H1 (cell line): Measurements from ENCODE around the gene SERGEF. TPM values are rescaled to one million over a fixed set of nuclear protein-coding genes. Genes with fewer than 3 reads are reported as not detected.

Experiments used
- CHD2 ChIP-seq: IDR thresholded peaks from 2 replicates; pipeline ENCODE4 v1.6.1; 2012; ENCODE audit warnings: low read length, improper control_type of control experiment
- GTF2F1 ChIP-seq: IDR thresholded peaks from 2 replicates; pipeline ENCODE4 v1.6.1; 2012; ENCODE audit warnings: low read depth, low read length, improper control_type of control experiment, borderline replicate concordance
- KDM5A ChIP-seq: fragments of 200-600 bp; IDR thresholded peaks from 2 replicates; pipeline ENCODE4 v1.7.1; 2012; ENCODE audit warnings: mild to moderate bottlenecking, low read length, inconsistent platforms, mixed read lengths
- NRF1 ChIP-seq: IDR thresholded peaks from 2 replicates; pipeline ENCODE4 v1.6.1; 2011; ENCODE audit warnings: mild to moderate bottlenecking, low read depth, low read length, improper control_type of control experiment
- POU5F1 ChIP-seq: IDR thresholded peaks from 2 replicates; pipeline ENCODE4 v1.6.1; 2011; ENCODE audit warnings: low read depth, mild to moderate bottlenecking, low read length, moderate library complexity
- RBBP5 ChIP-seq: IDR thresholded peaks from 2 replicates; pipeline ENCODE4 v1.7.1; 2012; ENCODE audit warnings: low read depth, mild to moderate bottlenecking, inconsistent platforms, low read length, moderate library complexity, borderline replicate concordance
- SIRT6 ChIP-seq: IDR thresholded peaks from one replicate; pipeline ENCODE4 v1.7.1; 2012; ENCODE audit warnings: low read length, inconsistent platforms
- SP2 ChIP-seq: IDR thresholded peaks from 2 replicates; pipeline ENCODE4 v1.6.1; 2012; ENCODE audit warnings: mild to moderate bottlenecking, low read length, inconsistent platforms
- TAF1 ChIP-seq: IDR thresholded peaks from 2 replicates; pipeline ENCODE4 v1.6.1; 2011; ENCODE audit warnings: mild to moderate bottlenecking, low read depth, low read length
- YY1 ChIP-seq: IDR thresholded peaks from 2 replicates; pipeline ENCODE4 v1.6.1; 2011; ENCODE audit warnings: low read depth, mild to moderate bottlenecking, low read length
- polyA plus RNA-seq, 7 experiments: library from polyadenylated mRNA; depleted of rRNA in 3 of 7; stranded (reverse) in 5 of 7; unstranded in 2 of 7; fragments of >200 nt in 5 of 7; fragments of 200-250 nt in 2 of 7; gene quantifications; 1 replicate in 5 of 7; 2 replicates in 1 of 7; 4 replicates in 1 of 7; pipeline versions ENCODE4 v1.2.1 to v1.2.3, GENCODE V29; 2011 to 2013; ENCODE audit warnings: missing spikeins in 2 of 7, mixed read lengths in 2 of 7
- total RNA-seq: library from RNA; stranded (reverse); fragmentation: NEBNext Ultra II Directional; extraction: Animal tissue kit (Norgen Biotek cat#: 25700); gene quantifications from 2 replicates; pipeline ENCODE4 v1.2.1, GENCODE V29; 2021
- TF ChIP-seq, protein P1 (sequence below): fragments of 300-600 bp; sonication (generic); IDR thresholded peaks from 2 replicates; pipeline ENCODE4 v1.7.1; 2012; ENCODE audit warnings: low read length, moderate library complexity, mild to moderate bottlenecking, inconsistent platforms; ENCODE audit not compliant: insufficient replicate concordance
- TF ChIP-seq, protein P2 (sequence below): IDR thresholded peaks from 2 replicates; pipeline ENCODE4 v1.6.1; 2012; ENCODE audit warnings: low read length, inconsistent platforms

SERGEF gene
- total and polyA plus RNA-seq, 2 of the 8 experiments (the other 6 are each of a cell fraction or from before 2014, with no cell fraction given): 16.6 to 28.8 TPM

DNA sequence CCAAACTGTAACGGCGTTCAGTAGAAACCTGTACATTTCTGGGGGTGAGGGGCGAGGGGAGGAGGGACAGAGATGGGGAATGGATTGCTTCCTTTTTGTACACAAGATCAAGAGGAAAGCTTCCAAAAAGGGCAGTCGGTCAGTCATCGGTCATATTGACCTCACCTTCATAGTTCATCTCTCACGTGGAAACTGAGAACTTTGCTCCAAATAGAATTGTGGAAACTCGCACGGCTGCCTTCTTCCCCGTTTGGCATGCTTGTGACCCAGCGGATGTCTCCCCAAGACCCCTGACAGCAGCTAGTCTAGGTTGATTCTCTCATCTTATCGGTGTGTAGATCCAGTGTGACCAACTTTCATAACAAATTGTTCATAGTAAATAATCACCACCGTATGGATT, 230.7 kb downstream of the SERGEF start (continued):
- TF ChIP-seq, protein P1, sequence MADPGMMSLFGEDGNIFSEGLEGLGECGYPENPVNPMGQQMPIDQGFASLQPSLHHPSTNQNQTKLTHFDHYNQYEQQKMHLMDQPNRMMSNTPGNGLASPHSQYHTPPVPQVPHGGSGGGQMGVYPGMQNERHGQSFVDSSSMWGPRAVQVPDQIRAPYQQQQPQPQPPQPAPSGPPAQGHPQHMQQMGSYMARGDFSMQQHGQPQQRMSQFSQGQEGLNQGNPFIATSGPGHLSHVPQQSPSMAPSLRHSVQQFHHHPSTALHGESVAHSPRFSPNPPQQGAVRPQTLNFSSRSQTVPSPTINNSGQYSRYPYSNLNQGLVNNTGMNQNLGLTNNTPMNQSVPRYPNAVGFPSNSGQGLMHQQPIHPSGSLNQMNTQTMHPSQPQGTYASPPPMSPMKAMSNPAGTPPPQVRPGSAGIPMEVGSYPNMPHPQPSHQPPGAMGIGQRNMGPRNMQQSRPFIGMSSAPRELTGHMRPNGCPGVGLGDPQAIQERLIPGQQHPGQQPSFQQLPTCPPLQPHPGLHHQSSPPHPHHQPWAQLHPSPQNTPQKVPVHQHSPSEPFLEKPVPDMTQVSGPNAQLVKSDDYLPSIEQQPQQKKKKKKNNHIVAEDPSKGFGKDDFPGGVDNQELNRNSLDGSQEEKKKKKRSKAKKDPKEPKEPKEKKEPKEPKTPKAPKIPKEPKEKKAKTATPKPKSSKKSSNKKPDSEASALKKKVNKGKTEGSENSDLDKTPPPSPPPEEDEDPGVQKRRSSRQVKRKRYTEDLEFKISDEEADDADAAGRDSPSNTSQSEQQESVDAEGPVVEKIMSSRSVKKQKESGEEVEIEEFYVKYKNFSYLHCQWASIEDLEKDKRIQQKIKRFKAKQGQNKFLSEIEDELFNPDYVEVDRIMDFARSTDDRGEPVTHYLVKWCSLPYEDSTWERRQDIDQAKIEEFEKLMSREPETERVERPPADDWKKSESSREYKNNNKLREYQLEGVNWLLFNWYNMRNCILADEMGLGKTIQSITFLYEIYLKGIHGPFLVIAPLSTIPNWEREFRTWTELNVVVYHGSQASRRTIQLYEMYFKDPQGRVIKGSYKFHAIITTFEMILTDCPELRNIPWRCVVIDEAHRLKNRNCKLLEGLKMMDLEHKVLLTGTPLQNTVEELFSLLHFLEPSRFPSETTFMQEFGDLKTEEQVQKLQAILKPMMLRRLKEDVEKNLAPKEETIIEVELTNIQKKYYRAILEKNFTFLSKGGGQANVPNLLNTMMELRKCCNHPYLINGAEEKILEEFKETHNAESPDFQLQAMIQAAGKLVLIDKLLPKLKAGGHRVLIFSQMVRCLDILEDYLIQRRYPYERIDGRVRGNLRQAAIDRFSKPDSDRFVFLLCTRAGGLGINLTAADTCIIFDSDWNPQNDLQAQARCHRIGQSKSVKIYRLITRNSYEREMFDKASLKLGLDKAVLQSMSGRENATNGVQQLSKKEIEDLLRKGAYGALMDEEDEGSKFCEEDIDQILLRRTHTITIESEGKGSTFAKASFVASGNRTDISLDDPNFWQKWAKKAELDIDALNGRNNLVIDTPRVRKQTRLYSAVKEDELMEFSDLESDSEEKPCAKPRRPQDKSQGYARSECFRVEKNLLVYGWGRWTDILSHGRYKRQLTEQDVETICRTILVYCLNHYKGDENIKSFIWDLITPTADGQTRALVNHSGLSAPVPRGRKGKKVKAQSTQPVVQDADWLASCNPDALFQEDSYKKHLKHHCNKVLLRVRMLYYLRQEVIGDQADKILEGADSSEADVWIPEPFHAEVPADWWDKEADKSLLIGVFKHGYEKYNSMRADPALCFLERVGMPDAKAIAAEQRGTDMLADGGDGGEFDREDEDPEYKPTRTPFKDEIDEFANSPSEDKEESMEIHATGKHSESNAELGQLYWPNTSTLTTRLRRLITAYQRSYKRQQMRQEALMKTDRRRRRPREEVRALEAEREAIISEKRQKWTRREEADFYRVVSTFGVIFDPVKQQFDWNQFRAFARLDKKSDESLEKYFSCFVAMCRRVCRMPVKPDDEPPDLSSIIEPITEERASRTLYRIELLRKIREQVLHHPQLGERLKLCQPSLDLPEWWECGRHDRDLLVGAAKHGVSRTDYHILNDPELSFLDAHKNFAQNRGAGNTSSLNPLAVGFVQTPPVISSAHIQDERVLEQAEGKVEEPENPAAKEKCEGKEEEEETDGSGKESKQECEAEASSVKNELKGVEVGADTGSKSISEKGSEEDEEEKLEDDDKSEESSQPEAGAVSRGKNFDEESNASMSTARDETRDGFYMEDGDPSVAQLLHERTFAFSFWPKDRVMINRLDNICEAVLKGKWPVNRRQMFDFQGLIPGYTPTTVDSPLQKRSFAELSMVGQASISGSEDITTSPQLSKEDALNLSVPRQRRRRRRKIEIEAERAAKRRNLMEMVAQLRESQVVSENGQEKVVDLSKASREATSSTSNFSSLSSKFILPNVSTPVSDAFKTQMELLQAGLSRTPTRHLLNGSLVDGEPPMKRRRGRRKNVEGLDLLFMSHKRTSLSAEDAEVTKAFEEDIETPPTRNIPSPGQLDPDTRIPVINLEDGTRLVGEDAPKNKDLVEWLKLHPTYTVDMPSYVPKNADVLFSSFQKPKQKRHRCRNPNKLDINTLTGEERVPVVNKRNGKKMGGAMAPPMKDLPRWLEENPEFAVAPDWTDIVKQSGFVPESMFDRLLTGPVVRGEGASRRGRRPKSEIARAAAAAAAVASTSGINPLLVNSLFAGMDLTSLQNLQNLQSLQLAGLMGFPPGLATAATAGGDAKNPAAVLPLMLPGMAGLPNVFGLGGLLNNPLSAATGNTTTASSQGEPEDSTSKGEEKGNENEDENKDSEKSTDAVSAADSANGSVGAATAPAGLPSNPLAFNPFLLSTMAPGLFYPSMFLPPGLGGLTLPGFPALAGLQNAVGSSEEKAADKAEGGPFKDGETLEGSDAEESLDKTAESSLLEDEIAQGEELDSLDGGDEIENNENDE: no peak
- TF ChIP-seq SIRT6: no peak
- TF ChIP-seq NRF1: no peak
- TF ChIP-seq YY1: no peak
- TF ChIP-seq TAF1: no peak
- no peak for TF ChIP-seq KDM5A
- TF ChIP-seq POU5F1: no peak
- TF ChIP-seq, protein P2, sequence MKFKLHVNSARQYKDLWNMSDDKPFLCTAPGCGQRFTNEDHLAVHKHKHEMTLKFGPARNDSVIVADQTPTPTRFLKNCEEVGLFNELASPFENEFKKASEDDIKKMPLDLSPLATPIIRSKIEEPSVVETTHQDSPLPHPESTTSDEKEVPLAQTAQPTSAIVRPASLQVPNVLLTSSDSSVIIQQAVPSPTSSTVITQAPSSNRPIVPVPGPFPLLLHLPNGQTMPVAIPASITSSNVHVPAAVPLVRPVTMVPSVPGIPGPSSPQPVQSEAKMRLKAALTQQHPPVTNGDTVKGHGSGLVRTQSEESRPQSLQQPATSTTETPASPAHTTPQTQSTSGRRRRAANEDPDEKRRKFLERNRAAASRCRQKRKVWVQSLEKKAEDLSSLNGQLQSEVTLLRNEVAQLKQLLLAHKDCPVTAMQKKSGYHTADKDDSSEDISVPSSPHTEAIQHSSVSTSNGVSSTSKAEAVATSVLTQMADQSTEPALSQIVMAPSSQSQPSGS: no peak
- TF ChIP-seq GTF2F1: no peak
- no peak for TF ChIP-seq RBBP5
- no peak for TF ChIP-seq SP2
- no peak for TF ChIP-seq CHD2
